ENCODE results near the gene BOD1L2.

The BOD1L2 gene

GRCh38 chr18:57146956-57147636 is at the start of gene BOD1L2:
Gene BOD1L2, plus strand, starts transcription at chr18:57147087. Its CDS starts 226 bp downstream, at chr18:57147313.
- no peak for DNase-seq (ENCODE audit: low read depth)
- in situ Hi-C loops (cut with HindIII; ENCODE audit: low sequenced_read_pairs) = no loop called here
- no peak within 1 kb of the TSS for H3K4me3 ChIP-seq (ENCODE audit: low read depth, low read length)
- TF ChIP-seq CTCF (IDR thresholded peaks at IDR 0.05; ENCODE audit: low read depth, low read length, missing control alignments) = no peak

- H3K4me3 ChIP-seq (ENCODE audit: low read depth, low read length) = no peak overlapping the region
- in situ Hi-C loops (cut with HindIII; ENCODE audit: low sequenced_read_pairs) = no loop called here
- DNase-seq (ENCODE audit: low read depth) = peak; percentile 11
- no peak for TF ChIP-seq CTCF (IDR thresholded peaks at IDR 0.05; ENCODE audit: low read depth, low read length, missing control alignments)
Observed at GRCh38 chr18:57107140-57107832, 39.6 kb upstream of the BOD1L2 start.

GRCh38 chr18:57110290-57110689 is 36.6 kb upstream of the BOD1L2 start:
- no peak for TF ChIP-seq CTCF (IDR thresholded peaks at IDR 0.05; ENCODE audit: low read depth, low read length, missing control alignments)
- no peak for DNase-seq (ENCODE audit: low read depth)
- H3K4me3 ChIP-seq (ENCODE audit: low read depth, low read length) = no peak overlapping the region
- in situ Hi-C loops (cut with HindIII; ENCODE audit: low sequenced_read_pairs) = no loop called here

GRCh38 chr18:57113799-57114420 is 33.0 kb upstream of the BOD1L2 start:
- in situ Hi-C loops (cut with HindIII; ENCODE audit: low sequenced_read_pairs) = no loop called here
- no peak for DNase-seq (ENCODE audit: low read depth)
- TF ChIP-seq CTCF (IDR thresholded peaks at IDR 0.05; ENCODE audit: low read depth, low read length, missing control alignments) = no peak
- no peak overlapping the region for H3K4me3 ChIP-seq (ENCODE audit: low read depth, low read length)

GRCh38 chr18:57116598-57117132 is 30.2 kb upstream of the BOD1L2 start:
- H3K4me3 ChIP-seq (ENCODE audit: low read depth, low read length) = no peak overlapping the region
- no peak for TF ChIP-seq CTCF (IDR thresholded peaks at IDR 0.05; ENCODE audit: low read depth, low read length, missing control alignments)
- no peak for DNase-seq (ENCODE audit: low read depth)
- in situ Hi-C loops (cut with HindIII; ENCODE audit: low sequenced_read_pairs) = no loop called here

- in situ Hi-C loops (cut with HindIII; ENCODE audit: low sequenced_read_pairs) = no loop called here
- H3K4me3 ChIP-seq (ENCODE audit: low read depth, low read length) = no peak overlapping the region
- DNase-seq (ENCODE audit: low read depth) = no peak
Observed at GRCh38 chr18:57121542-57122112, 25.3 kb upstream of the BOD1L2 start.

More at GRCh38 chr18:57121542-57122112, 25.3 kb upstream of the BOD1L2 start:
- TF ChIP-seq CTCF (IDR thresholded peaks at IDR 0.05; ENCODE audit: low read depth, low read length, missing control alignments) = no peak

Measured in astrocyte of the cerebellum (primary cell).